ENCODE data around the gene ZC3H7B. TPM values are rescaled to one million over a fixed set of nuclear protein-coding genes. Genes with fewer than 3 reads are reported as not detected.

The ZC3H7B gene
- total RNA-seq, 2 donors from 2014 or later: 24.5 to 33.3 TPM

DNA sequence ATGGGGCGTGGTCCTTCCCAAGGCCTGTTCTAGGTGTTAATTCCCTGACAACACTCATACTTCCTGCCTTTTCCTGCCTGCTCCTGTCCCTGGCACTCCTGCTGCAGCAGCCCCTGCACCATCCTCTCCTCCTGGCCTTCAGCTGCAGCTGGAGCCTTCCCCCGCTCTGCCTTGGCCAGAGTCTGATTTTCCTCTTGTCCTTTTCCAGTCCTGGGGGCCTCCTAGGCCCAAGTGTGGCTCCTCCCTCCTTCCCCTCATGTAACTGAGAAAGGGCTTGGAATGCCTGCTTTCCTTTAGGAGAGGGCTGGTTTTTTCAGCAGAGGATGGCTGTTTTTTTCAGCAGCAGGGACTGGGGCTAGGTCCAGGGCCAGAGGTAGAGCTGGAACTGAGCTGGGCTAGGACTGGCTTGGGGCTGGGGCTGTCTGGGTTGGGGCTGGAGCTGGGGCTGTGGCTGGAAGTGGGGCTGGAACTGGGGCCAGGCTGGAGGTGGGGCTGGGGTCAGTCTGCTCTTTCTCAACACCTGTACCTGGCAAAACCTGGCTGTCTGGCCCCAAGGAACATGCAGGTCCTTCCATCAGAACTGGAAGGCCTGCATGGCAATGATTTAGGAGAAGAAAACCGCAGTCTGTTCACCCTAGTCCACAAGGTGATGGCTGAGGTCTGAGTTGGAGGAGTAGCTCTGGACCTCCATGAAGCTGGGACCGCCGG is 23.6 kb downstream of the ZC3H7B start:
- Histone ChIP-seq H3K27me3 (no peaks in the 10 kb centered on the region), H3K4me1 (no peaks in the 10 kb centered on the region), H3K9me3 (no peaks in the 10 kb centered on the region), H3K4me3 (no peak overlapping the region), H3K27ac (no peak overlapping the region), H3K36me3 (peaks cover 66% of the 10 kb centered on the region)
- no peak for DNase-seq (ENCODE audit: low spot score)
- no peak for TF ChIP-seq CTCF (IDR thresholded peaks at IDR 0.05)

DNA sequence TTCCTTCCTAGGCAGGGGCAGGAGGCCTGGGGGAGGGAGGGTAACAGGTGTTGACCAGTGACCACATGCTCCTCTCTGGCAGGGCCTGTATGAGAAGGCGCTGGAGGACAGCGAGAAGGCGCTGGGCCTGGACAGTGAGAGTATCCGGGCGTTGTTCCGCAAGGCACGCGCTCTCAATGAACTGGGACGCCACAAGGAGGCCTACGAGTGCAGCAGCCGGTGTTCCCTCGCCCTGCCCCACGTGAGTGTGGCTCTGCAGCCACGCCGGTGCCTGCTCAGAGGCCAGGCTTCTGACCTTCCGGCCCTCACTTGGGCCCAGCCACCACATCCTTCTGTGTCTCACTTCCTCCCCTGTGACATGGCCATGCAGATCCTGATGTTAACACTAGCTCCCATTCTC is 25.8 kb downstream of the ZC3H7B start:
- Histone ChIP-seq H3K9me3 (no peaks in the 10 kb centered on the region), H3K4me1 (no peaks in the 10 kb centered on the region), H3K27ac (no peak overlapping the region), H3K36me3 (peaks cover 69% of the 10 kb centered on the region), H3K4me3 (no peak overlapping the region), H3K27me3 (no peaks in the 10 kb centered on the region)
- DNase-seq (ENCODE audit: low spot score): no peak
- TF ChIP-seq CTCF (IDR thresholded peaks at IDR 0.05): no peak

DNA sequence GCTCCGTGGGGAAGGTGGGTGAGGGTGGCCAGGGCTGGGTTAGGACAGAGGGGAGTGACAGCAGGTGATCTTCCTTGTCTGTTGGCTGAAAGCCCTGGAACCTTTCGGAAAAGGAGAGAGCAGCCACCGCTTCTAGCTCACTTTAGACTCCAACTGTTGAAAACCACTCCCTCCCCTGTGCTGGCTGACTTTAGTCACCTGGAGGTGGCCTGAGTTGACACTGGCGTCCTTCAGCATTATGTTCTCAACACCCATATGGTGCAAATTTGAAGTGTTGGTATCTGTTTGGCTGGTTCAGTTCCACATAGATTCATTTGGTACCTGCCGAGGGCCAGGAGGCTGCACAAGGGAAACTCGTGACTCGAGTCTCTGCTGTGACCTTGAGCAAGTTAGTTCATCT is 28.8 kb downstream of the ZC3H7B start:
- DNase-seq (ENCODE audit: low spot score): no peak
- no peak for TF ChIP-seq CTCF (IDR thresholded peaks at IDR 0.05)
- H3K36me3 ChIP-seq: peaks cover 72% of the 10 kb centered on the region
- peaks cover 0 to 12% of the 10 kb centered on the region in 2 donors for H3K4me1 ChIP-seq
- H3K27ac ChIP-seq: no peak overlapping the region
- no peaks in the 10 kb centered on the region for H3K9me3 ChIP-seq
- H3K27me3 ChIP-seq: no peaks in the 10 kb centered on the region
- no peak overlapping the region for H3K4me3 ChIP-seq

DNA sequence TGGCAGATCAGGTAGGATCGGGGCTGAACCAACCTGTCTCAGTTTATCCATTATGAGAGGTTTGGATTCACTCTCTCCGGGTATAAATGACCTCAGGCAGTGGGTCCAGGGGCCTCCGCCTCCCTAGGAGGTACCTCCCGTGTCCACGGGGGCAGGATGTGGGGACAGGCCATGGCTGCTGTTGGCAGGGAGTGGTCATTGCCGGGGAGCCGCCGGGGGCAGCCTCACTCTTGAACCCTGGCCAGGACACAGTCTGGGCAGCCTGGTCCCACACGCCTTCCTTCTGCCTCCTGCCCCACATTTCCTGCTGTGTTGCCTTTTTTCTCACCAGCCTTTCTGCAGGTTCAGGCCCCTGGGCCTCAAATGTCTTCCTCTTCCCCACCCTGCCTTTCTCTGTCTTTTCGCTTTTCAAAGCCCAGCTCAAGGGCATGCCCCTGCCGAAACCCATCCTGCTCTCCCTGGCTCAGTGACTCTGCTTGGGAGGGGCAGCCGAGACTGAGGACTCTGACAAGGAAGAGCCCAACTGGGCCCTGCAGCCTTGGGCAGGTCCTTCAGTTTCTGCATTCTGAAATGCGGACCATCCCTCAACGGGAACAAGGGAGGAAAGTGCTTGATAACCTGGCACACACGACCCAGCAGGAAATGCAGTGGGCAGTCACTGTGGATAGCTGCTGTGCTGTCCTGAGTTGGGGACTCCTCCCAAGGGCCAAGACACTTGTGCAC is 31.1 kb downstream of the ZC3H7B start:
- no peaks in the 10 kb centered on the region for H3K27me3 ChIP-seq
- TF ChIP-seq CTCF (IDR thresholded peaks at IDR 0.05): no peak
- no peak overlapping the region for H3K27ac ChIP-seq
- DNase-seq (ENCODE audit: low spot score): no peak
- no peak overlapping the region for H3K4me3 ChIP-seq
- peaks cover 51% of the 10 kb centered on the region for H3K36me3 ChIP-seq
- H3K9me3 ChIP-seq: no peaks in the 10 kb centered on the region
- H3K4me1 ChIP-seq: peaks cover 0 to 18% of the 10 kb centered on the region in 2 donors

- peak overlapping the region in 1 of 2 donors; percentile 44 for H3K27ac ChIP-seq
Observed at GRCh38 chr22:41333806-41334205, 32.5 kb downstream of the ZC3H7B start.

More at GRCh38 chr22:41333806-41334205, 32.5 kb downstream of the ZC3H7B start:
- no peaks in the 10 kb centered on the region for H3K27me3 ChIP-seq
- no peak overlapping the region for H3K4me3 ChIP-seq
- no peaks in the 10 kb centered on the region for H3K9me3 ChIP-seq
- peaks cover 40% of the 10 kb centered on the region for H3K36me3 ChIP-seq
- peaks cover 0 to 18% of the 10 kb centered on the region in 2 donors for H3K4me1 ChIP-seq
- no peak for DNase-seq (ENCODE audit: low spot score)
- no peak for TF ChIP-seq CTCF (IDR thresholded peaks at IDR 0.05)

Measured in right atrium auricular region (tissue), 2 donors.